GM12878 (cell line): ENCODE data around the gene SLC4A2. TPM values are rescaled to one million over a fixed set of nuclear protein-coding genes. Genes with fewer than 3 reads are reported as not detected.

Experiments
- ATAC-seq: fragments of 200-7000 bp; cut with Tn5 transposase; 3 replicates; pipeline ENCODE4 v1.9.1; 2020; ENCODE audit warnings: mild to moderate bottlenecking, moderate library complexity
- BruUV-seq: library from RNA; stranded (reverse); fragments of 400-500 nt; replicated peaks from 2 replicates; lab custom pipeline; 2021; lab: Mats Ljungman, UMichigan
- CTCF ChIA-PET: fragments of 300-600 bp; sonication (Branson Sonifier 250); formaldehyde crosslinking; extraction: SDS; loops from one replicate; lab custom pipeline; 2021; ENCODE audit warnings: inconsistent platforms; lab: Yijun Ruan, JAX
- POLR2A ChIA-PET: fragments of 350-600 bp; formaldehyde crosslinking; extraction: SDS; loops from one replicate; lab custom pipeline; 2021; ENCODE audit warnings: inconsistent platforms; lab: Charles Lee
- RAD21 ChIA-PET: fragments of 300-600 bp; sonication (Branson Sonifier 250); formaldehyde crosslinking; loops from one replicate; lab custom pipeline; 2023; ENCODE audit warnings: antibody characterized with exemption; ENCODE audit not compliant: unreplicated experiment; lab: Charles Lee
- SMC1A ChIA-PET: fragments of 300-600 bp; sonication (Branson Sonifier 250); formaldehyde crosslinking; loops from one replicate; lab custom pipeline; 2023; ENCODE audit not compliant: unreplicated experiment, uncharacterized antibody; lab: Charles Lee
- DNase-seq: peaks from one replicate; pipeline ENCODE4 v3.0.0-alpha.2; 2011; ENCODE audit warnings: low read depth, low spot score
- FAIRE-seq: peaks from 3 replicates; lab custom pipeline; 2011; peaks lifted over from hg19 to GRCh38; lab: Jason Lieb, UNC
- H2AFZ ChIP-seq: 2 replicates; pipeline ENCODE4 v1.6.0; 2011; ENCODE audit warnings: low read depth, low read length, control low read depth; ENCODE audit not compliant: control insufficient read depth
- H3K27ac ChIP-seq: 2 replicates; pipeline ENCODE4 v1.5.1; 2011; ENCODE audit warnings: control low read depth; ENCODE audit not compliant: control insufficient read depth, insufficient read depth
- H3K27me3 ChIP-seq, 2 experiments: replicated peaks in 1 of 2; 2 replicates each; pipeline versions ENCODE4 v1.6.0 to v1.6.1; 2011; ENCODE audit warnings: low read length in 1 of 2; ENCODE audit not compliant: control insufficient read depth in 2 of 2, insufficient read depth in 2 of 2
- H3K36me3 ChIP-seq, 2 experiments: 2 replicates each; pipeline ENCODE4 v1.5.1; 2011; ENCODE audit warnings: low read length in 1 of 2; ENCODE audit not compliant: control insufficient read depth in 2 of 2, insufficient read depth in 2 of 2
- H3K4me1 ChIP-seq: 2 replicates; pipeline ENCODE4 v1.6.1; 2011; ENCODE audit warnings: mild to moderate bottlenecking, low read length, moderate library complexity, mixed read lengths; ENCODE audit not compliant: control insufficient read depth, insufficient read depth
- H3K4me2 ChIP-seq: 2 replicates; pipeline ENCODE4 v1.6.0; 2011; ENCODE audit warnings: control low read depth; ENCODE audit not compliant: control insufficient read depth, insufficient read depth
- H3K4me3 ChIP-seq: fragments of 200-600 bp; sonication (generic); 2 replicates; pipeline ENCODE4 v1.5.1; 2016
- H3K79me2 ChIP-seq: 2 replicates; pipeline ENCODE4 v1.6.0; 2011; ENCODE audit warnings: low read length; ENCODE audit not compliant: control insufficient read depth, insufficient read depth
- H3K9ac ChIP-seq: 2 replicates; pipeline ENCODE4 v1.8.0; 2011; ENCODE audit warnings: low read length, control low read depth, mixed read lengths; ENCODE audit not compliant: control insufficient read depth, insufficient read depth
- H3K9me3 ChIP-seq: replicated peaks from 3 replicates; pipeline ENCODE4 v1.5.1; 2011; ENCODE audit warnings: mild to moderate bottlenecking, low read length; ENCODE audit not compliant: control insufficient read depth, insufficient read depth
- H4K20me1 ChIP-seq: 2 replicates; pipeline ENCODE4 v1.6.0; 2011; ENCODE audit not compliant: control insufficient read depth, insufficient read depth
- CHD2 ChIP-seq: IDR thresholded peaks from 2 replicates; pipeline ENCODE4 v1.6.1; 2011; ENCODE audit warnings: low read depth, low read length, improper control_type of control experiment, borderline replicate concordance
- NFYB ChIP-seq: IDR thresholded peaks from 2 replicates; pipeline ENCODE4 v1.6.1; 2011; ENCODE audit warnings: low read depth, mild to moderate bottlenecking, low read length, improper control_type of control experiment, moderate library complexity; ENCODE audit not compliant: insufficient read depth
- POLR2AphosphoS2 ChIP-seq: IDR thresholded peaks from 2 replicates; pipeline ENCODE4 v1.6.1; 2011; ENCODE audit warnings: low read depth, mild to moderate bottlenecking, low read length, improper control_type of control experiment, moderate library complexity
- PRDM15 ChIP-seq: fragments of 450-650 bp; formaldehyde crosslinking; IDR thresholded peaks from 2 replicates; pipeline ENCODE4 v1.4.0; 2020; ENCODE audit warnings: mild to moderate bottlenecking, moderate library complexity
- TCF7 ChIP-seq: IDR thresholded peaks from 2 replicates; pipeline ENCODE4 v1.6.1; 2014; ENCODE audit warnings: antibody characterized with exemption, borderline replicate concordance
- ZBTB40 ChIP-seq: fragments of 450-650 bp; IDR thresholded peaks from 2 replicates; pipeline ENCODE4 v1.6.1; 2016; ENCODE audit warnings: mild to moderate bottlenecking, moderate library complexity, borderline replicate concordance
- ZNF207 ChIP-seq: fragments of 450-650 bp; IDR thresholded peaks from 2 replicates; pipeline ENCODE4 v1.6.1; 2014; ENCODE audit warnings: antibody characterized with exemption, mild to moderate bottlenecking, borderline replicate concordance
- ZNF384 ChIP-seq: IDR thresholded peaks from 2 replicates; pipeline ENCODE4 v1.6.1; 2012; ENCODE audit warnings: low read depth, mild to moderate bottlenecking, low read length, improper control_type of control experiment, borderline replicate concordance
- ZNF687 ChIP-seq: fragments of 450-650 bp; IDR thresholded peaks from 2 replicates; pipeline ENCODE4 v1.6.1; 2017; ENCODE audit warnings: mild to moderate bottlenecking, moderate library complexity
- WGBS: methylation state at CpG from one replicate; pipeline ENCODE4 v1.1.6; 2016; ENCODE audit warnings: low lambda C conversion rate; ENCODE audit not compliant: insufficient replicate concordance, insufficient coverage; ENCODE audit errors: missing lambda C conversion rate; 5-methylcytosine and 5-hydroxymethylcytosine counted together
- in situ Hi-C: fragments of 300-500 bp; cut with MboI; formaldehyde crosslinking; loops from 9 replicates; pipeline ENCODE4 v1.14.3; 2018; ENCODE audit warnings: mixed read lengths
- intact Hi-C: fragments of 100-400 bp; cut with micrococcal nuclease; formaldehyde crosslinking; loops from one replicate; pipeline ENCODE4 v1.14.2; 2022; ENCODE audit not compliant: unreplicated experiment
- polyA plus RNA-seq, 11 experiments: library from polyadenylated mRNA; depleted of rRNA in 4 of 11; unstranded in 6 of 11; stranded (reverse) in 5 of 11; fragments of >200 nt; fragmentation: Nextera tagmentation in 4 of 11; fragmentation: Illumina TruSeq in 1 of 11; extraction: Ambion mirVana in 4 of 11; extraction: Trizol in 1 of 11; gene quantifications; 1 replicate in 1 of 11; 2 replicates in 10 of 11; pipeline versions ENCODE4 v1.2.1 to v1.2.3, GENCODE V29; 2011 to 2016; ENCODE audit warnings: inconsistent platforms in 2 of 11, missing spikeins in 2 of 11, low read depth in 1 of 11
- total RNA-seq, 4 experiments: library from RNA; depleted of rRNA in 3 of 4; stranded (reverse); fragments of >200 nt in 3 of 4; fragmentation: Illumina TruSeq in 1 of 4; extraction: Trizol in 1 of 4; gene quantifications; 2 replicates each; pipeline versions ENCODE4 v1.2.1 to v1.2.3, GENCODE V29; 2013 to 2021

SLC4A2 gene
- total and polyA plus RNA-seq, 10 of the 15 experiments (the other 5 are each of a cell fraction or from before 2014, with no cell fraction given), result 2.7 to 78.6 (median 30.1) TPM

DNA sequence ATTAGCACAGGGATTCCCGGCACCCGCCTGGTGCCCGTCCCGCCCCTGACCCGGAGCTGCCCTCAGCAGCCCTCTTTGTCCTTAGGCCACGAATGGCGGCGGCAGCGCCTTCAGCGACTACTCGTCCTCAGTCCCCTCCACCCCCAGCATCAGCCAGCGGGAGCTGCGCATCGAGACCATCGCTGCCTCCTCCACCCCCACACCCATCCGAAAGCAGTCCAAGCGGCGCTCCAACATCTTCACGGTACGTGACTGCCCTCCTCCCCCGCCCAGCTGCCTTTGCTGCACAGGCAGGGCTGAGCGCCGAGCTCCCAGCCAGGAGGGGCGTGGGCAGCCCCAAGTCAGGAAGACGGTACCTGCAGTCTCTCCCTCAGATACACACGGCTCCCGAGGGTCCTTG, 60.5 kb downstream of the SLC4A2 start (continued):
- no peak for TF ChIP-seq ZBTB40

DNA sequence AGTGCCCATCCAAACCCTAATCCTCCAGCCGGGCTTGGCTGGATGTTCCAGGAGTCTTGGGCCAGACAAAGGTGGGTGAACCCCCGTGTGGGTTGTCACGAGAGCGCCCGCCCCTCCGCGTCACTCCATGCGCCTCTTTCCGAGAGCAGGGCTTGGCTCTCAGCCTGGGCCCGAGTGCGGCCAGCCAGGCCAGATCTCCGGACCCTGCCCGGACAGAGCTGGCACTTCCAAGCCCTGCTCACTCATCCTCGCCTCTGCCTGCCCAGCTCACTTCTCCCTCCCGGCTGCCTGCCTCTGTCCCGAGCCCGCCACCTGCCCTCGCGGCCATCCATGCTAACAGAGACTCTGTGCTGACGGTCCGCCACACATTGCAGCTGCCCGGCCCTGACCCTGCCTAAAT, 61.5 kb downstream of the SLC4A2 start:
- POLR2A ChIA-PET, result no interaction called here
- H3K27ac ChIP-seq, result no peak overlapping the region
- no peak overlapping the region for H3K4me3 ChIP-seq
- H3K4me1 ChIP-seq, result no peaks in the 10 kb centered on the region
- CTCF ChIA-PET, result interaction anchor here (0.9 to 1.4 kb wide), 2 partner anchors 11 to 123 kb away, joined by 3 read pairs; no protein-coding TSS in a partner anchor
- H3K4me2 ChIP-seq, result no peak overlapping the region
- no peak overlapping the region for H2AFZ ChIP-seq
- peaks cover 9 to 23% of the 10 kb centered on the region in 2 experiments; a peak in 3 of 4 replicates for H3K36me3 ChIP-seq
- ATAC-seq, result no peak
- H3K79me2 ChIP-seq, result no peaks in the 10 kb centered on the region
- no peaks in the 10 kb centered on the region for H3K27me3 ChIP-seq
- DNase-seq, result no peak
- intact Hi-C loops, result no loop called here
- no TSS peak for BruUV-seq
- no peaks in the 10 kb centered on the region for H3K9me3 ChIP-seq
- no peaks in the 10 kb centered on the region for H4K20me1 ChIP-seq
- in situ Hi-C loops, result no loop called here
- RAD21 ChIA-PET, result no interaction called here
- no peak overlapping the region for H3K9ac ChIP-seq
- SMC1A ChIA-PET, result no interaction called here
- 92% methylated on average over 21 of the region's 22 CpGs for WGBS
- FAIRE-seq, result no peak
- TF ChIP-seq CHD2, result no peak
- no peak for TF ChIP-seq ZNF687
- TF ChIP-seq POLR2AphosphoS2, result no peak
- no peak for TF ChIP-seq ZNF384
- TF ChIP-seq PRDM15 (CRISPR knock-in tag), result no peak
- no peak for TF ChIP-seq TCF7
- no peak for TF ChIP-seq NFYB
- no peak for TF ChIP-seq ZNF207
